ENCODE measurements around the gene HAUS5.
A peak's percentile ranks its signal among the peaks of the same experiment; 100 is the strongest.

GRCh38 chr19:35628565-35629331 is 16.2 kb downstream of the HAUS5 start, which contains the start of gene RBM42:
- TF ChIP-seq POLR2A (IDR thresholded peaks at IDR 0.05; ENCODE audit: low read depth, low read length), result peak; percentile 68
- TF ChIP-seq TAF1 (IDR thresholded peaks at IDR 0.05; ENCODE audit: borderline replicate concordance, low read depth, low read length), result 0 out of 2 replicates have a peak, but pooled peaks have one; percentile 19
